Epithelial cell of prostate (primary cell): Measurements from ENCODE around the gene CHST7.

Experiments used
- DNase-seq: peaks from one replicate; pipeline ENCODE4 v3.0.0-alpha.2; 2011; ENCODE audit warnings: low read depth, low spot score
- H3K27ac ChIP-seq: fragments of 450-650 bp; 2 replicates; pipeline ENCODE4 v1.5.1; 2017; ENCODE audit warnings: mild to moderate bottlenecking

CHST7 gene

GRCh38 chrX:46572340-46572936, 1.1 kb upstream of the CHST7 start:
- H3K27ac ChIP-seq: no peak overlapping the region
- DNase-seq: no peak

- H3K27ac ChIP-seq: peak overlapping the region; percentile 7
These were observed 568 bp downstream of the CHST7 start for GRCh38 chrX:46573892-46574773.

GRCh38 chrX:46574774-46575381, 1.3 kb downstream of the CHST7 start:
- no peak overlapping the region for H3K27ac ChIP-seq
- no peak for DNase-seq

More at GRCh38 chrX:46573892-46574773, 568 bp downstream of the CHST7 start:
- DNase-seq: no peak

GRCh38 chrX:46575586-46575985, 2.0 kb downstream of the CHST7 start:
- H3K27ac ChIP-seq: no peak overlapping the region
- DNase-seq: no peak

- DNase-seq: no peak
- H3K27ac ChIP-seq: no peak overlapping the region
These were observed 2.4 kb downstream of the CHST7 start for GRCh38 chrX:46575991-46576392.

GRCh38 chrX:46576458-46576857, 2.9 kb downstream of the CHST7 start:
- no peak overlapping the region for H3K27ac ChIP-seq

GRCh38 chrX:46577221-46578005, 3.8 kb downstream of the CHST7 start:
- H3K27ac ChIP-seq: peak overlapping the region; percentile 24
- no peak for DNase-seq

More at GRCh38 chrX:46576458-46576857, 2.9 kb downstream of the CHST7 start:
- DNase-seq: no peak

- DNase-seq: no peak
- H3K27ac ChIP-seq: no peak overlapping the region
These were observed 5.7 kb downstream of the CHST7 start for GRCh38 chrX:46579250-46579649.

- DNase-seq: no peak
- H3K27ac ChIP-seq: no peak overlapping the region
These were observed 7.0 kb downstream of the CHST7 start for GRCh38 chrX:46580613-46581012.

GRCh38 chrX:46582325-46582724, 8.8 kb downstream of the CHST7 start:
- peak overlapping the region; percentile 93 for H3K27ac ChIP-seq
- no peak for DNase-seq

- peak; percentile 60 for DNase-seq
- H3K27ac ChIP-seq: peak overlapping the region; percentile 93
These were observed 9.4 kb downstream of the CHST7 start for GRCh38 chrX:46582966-46583365.

- H3K27ac ChIP-seq: no peak overlapping the region
These were observed 11.2 kb downstream of the CHST7 start for GRCh38 chrX:46584736-46585135.

GRCh38 chrX:46587158-46587557, 13.6 kb downstream of the CHST7 start:
- H3K27ac ChIP-seq: peak overlapping the region; percentile 76
- no peak for DNase-seq

More at GRCh38 chrX:46584736-46585135, 11.2 kb downstream of the CHST7 start:
- DNase-seq: no peak

GRCh38 chrX:46587753-46588171, 14.2 kb downstream of the CHST7 start:
- H3K27ac ChIP-seq: peak overlapping the region; percentile 76
- no peak for DNase-seq

- H3K27ac ChIP-seq: peak overlapping the region; percentile 76
- DNase-seq: no peak
These were observed 14.7 kb downstream of the CHST7 start for GRCh38 chrX:46588263-46588662.

- H3K27ac ChIP-seq: peak overlapping the region; percentile 76
These were observed 16.6 kb downstream of the CHST7 start for GRCh38 chrX:46589977-46590723.

GRCh38 chrX:46595084-46595483, 21.5 kb downstream of the CHST7 start:
- DNase-seq: no peak
- no peak overlapping the region for H3K27ac ChIP-seq

More at GRCh38 chrX:46589977-46590723, 16.6 kb downstream of the CHST7 start:
- no peak for DNase-seq

- DNase-seq: no peak
- no peak overlapping the region for H3K27ac ChIP-seq
These were observed 23.6 kb downstream of the CHST7 start for GRCh38 chrX:46597208-46597607.

- H3K27ac ChIP-seq: no peak overlapping the region
- no peak for DNase-seq
These were observed 24.2 kb downstream of the CHST7 start for GRCh38 chrX:46597771-46598170.
